Glomerular visceral epithelial cell (primary cell): ENCODE measurements around the gene PLEKHA6.

Source experiments
- DNase-seq: peaks from one replicate; pipeline ENCODE4 v3.0.0-alpha.2; 2016; ENCODE audit errors: extremely low spot score

Gene PLEKHA6

GRCh38 chr1:204357551-204358490 is 1.9 kb downstream of the PLEKHA6 start:
- DNase-seq, result no peak

- no peak for DNase-seq
Observed at GRCh38 chr1:204356997-204357396, 2.7 kb downstream of the PLEKHA6 start.

- no peak for DNase-seq
Observed at GRCh38 chr1:204355913-204356312, 3.8 kb downstream of the PLEKHA6 start.

DNA sequence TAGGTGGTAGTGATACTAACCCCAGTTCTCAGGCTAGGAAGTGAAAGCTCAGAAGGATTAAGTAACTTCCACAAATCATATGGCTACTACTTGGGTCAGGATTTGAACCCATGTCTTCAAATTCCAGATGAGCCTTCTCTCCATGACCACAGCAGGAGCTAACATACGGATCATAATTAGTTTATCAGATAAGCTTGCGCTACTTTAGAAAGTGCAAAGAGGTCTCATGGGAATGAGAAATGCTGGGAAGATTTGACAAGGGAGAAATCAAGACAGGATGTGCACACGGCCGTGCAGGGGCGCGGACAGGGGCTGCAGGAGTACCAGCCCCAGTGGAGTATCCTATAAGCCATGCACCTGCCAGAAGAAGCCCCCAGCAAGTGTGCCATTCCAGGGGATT is 5.2 kb downstream of the PLEKHA6 start:
- DNase-seq, result no peak

DNA sequence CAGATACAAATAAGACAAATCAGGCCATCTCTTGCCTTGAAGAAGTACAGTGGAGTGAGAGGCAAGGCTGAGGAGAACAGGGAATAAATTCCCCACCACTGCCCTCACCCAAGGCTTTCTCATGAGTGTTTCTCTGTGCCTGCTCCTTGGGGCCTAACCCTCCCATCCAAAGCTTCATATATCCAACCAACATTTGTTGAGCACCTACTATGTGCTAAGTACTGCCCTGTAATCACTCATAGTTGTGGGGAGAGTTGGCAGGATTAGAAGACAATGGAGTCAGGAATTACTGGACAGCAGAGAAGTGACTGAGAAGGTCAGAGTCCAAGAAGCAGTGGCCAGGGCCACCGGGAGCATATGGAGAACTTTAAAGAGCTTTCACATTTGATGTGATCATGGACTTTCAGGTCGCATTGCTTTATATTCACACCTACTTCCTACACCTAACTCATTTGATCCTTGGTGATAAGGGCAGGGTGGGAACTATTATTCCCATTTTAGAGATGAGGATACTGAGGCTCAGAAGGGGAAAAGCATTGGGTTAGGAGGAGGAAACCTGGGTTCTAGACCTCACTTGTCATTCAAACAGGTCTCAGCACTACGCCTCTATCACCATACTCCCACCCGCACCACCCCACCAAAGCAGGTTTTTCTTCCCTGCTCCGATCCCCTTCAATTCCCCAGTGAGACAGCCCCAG is 6.4 kb downstream of the PLEKHA6 start:
- DNase-seq, result no peak

DNA sequence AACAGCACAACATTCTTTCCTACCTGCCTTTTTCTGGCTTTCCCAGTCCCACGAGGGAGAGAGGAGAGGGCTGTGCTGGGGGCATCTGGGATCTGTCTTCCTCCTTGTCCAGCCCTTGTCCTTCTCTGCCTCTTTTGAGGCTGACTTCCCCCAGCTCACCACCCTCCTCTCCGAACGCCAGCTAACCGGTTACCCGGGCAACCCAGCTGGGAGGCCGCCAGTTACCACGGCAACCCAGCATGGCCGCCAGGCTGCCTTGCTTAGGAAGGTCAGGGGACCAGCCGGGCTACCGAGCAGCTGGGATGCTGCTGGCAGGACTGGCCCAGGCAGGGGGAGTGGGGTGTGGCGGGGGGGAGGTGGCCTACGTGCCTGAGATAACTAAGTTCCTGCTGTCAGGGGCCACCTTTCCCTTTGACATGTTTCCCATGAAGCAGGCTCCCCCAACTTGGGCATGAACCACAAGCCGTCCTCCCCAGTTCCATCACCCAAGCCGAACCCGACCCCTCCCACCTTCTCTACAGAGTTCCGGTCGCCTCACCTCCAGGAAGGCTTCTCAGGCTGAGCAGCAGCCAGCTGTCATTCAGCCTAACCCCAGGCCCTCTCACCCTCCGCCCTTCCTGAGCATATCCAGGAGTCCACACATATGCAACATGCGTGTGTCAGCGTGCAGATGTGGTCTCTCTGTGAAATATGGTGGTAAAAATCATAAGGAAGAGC is 8.7 kb downstream of the PLEKHA6 start:
- no peak for DNase-seq

DNA sequence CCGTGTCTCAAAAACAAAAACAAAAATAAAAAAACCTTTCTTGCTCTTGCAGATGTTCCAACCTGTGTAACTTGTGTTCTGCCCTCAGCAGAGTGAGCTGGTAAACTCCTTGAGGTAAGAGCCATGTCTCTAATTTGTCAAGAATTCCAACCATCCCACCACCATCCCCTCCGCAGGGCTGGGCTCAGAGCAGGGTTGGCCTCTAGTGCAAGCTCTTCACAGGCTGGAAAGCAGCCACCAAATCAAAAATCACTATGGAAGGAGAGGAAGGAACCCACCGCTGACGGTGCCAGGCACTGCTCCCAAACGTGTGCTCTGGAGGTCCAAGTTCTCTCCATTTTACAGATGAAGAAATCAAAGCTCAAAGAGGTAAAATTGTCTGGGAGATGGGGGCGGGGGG is 9.4 kb downstream of the PLEKHA6 start:
- no peak for DNase-seq

DNA sequence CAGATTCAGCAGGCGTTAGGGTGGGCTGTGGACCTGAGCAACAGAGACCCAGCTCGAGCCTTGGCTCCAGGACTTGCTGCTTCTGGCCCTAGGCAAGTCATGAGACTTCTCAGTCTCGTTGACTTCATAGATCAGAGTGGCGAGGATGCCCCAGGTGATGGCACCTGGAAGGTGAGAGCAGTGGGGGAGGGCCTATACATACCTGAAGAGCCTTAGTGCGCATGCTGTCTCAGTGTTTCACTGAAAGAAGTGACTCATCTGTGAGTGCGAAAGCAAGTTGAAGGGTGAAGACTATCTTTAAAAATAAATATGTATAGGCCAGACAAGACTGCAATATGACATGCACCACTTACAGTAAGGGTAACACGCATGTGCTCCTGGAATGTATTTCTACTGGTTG is 10.1 kb downstream of the PLEKHA6 start:
- DNase-seq, result no peak

GRCh38 chr1:204348722-204349121 is 11.0 kb downstream of the PLEKHA6 start:
- no peak for DNase-seq

GRCh38 chr1:204348242-204348641 is 11.5 kb downstream of the PLEKHA6 start:
- no peak for DNase-seq

GRCh38 chr1:204345941-204346645 is 13.6 kb downstream of the PLEKHA6 start:
- no peak for DNase-seq

GRCh38 chr1:204345438-204345841 is 14.3 kb downstream of the PLEKHA6 start:
- peak; percentile 61 for DNase-seq

GRCh38 chr1:204344665-204345355 is 14.9 kb downstream of the PLEKHA6 start:
- DNase-seq, result no peak

DNA sequence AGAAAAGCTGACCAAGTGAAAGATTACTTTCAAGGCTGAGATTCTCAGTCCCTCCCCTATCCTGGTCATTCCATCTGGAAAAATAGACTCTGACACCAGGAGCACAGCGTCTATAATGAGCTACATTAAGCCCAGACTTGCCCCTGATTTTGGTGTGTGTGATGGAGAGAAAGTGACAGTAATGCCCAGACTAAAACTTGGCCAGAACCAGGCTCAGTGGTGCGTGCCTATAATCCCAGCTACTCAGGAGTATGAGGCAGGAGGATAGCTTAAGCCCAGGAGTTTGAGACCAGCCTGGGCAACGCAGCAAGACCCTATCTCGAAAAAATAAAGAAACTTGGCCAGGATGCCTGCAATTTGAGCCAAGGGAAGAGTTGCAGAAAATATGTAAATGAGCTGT is 15.9 kb downstream of the PLEKHA6 start:
- DNase-seq, result no peak

- no peak for DNase-seq
Observed at GRCh38 chr1:204343247-204343646, 16.5 kb downstream of the PLEKHA6 start.

- no peak for DNase-seq
Observed at GRCh38 chr1:204342310-204342709, 17.4 kb downstream of the PLEKHA6 start.

- no peak for DNase-seq
Observed at GRCh38 chr1:204341380-204341779, 18.3 kb downstream of the PLEKHA6 start.

DNA sequence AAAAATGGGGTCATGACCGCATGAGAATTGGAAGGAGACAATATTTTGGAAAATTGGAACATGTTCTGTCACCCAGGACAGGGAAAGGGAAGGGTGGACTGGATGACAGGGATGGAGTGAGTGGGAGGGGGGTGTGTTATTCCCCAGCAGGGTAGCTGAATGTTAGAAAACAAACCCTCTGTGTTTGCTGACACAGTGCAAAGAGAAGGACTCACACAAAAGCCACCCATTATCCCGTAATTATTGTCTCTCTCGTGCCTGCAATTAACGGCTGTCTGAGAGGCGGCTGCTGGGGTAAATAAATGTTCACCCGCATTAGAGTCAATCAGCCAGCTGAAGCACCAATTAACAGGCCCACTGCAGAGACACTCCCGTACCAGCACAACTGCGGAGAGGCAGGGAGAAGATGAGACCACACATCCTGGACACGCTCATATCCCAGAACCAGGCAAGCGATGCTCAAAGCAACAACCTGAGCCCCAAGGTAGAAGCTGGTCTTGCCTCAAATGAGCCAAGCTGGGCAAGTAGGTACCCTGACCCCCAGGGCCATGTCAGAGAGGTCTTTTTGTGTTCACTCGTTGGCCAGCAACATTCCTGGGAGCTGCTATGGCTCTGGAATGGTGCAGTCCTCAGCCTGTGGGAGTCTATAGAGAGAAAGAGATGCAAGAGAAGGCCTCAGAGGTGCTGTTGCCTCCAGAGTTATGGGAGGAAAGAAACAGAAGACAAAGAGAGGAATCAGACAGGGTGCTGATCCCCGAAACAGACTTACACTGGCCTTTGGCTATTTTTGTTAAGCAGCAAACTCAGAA is 19.4 kb downstream of the PLEKHA6 start:
- no peak for DNase-seq

- no peak for DNase-seq
Observed at GRCh38 chr1:204339541-204339940, 20.2 kb downstream of the PLEKHA6 start.

DNA sequence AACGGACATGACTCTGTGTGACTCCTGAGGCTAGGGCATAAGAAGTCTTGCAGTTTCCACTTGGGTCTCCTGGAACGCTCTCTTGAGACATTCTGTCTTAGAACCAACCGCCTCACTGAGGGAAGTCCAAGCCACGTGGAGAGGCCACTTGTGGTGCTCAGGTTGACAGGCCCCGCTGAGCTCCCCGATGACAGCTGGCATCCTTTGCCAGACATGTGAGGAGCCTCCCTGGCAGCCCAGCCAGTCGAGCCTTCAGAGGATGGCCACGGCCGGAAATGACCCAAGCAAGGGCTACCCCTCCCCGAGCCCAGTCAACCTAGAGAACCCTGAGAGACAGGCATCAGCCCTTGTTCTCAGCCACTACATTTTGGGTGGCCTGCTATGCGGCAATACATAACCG is 20.7 kb downstream of the PLEKHA6 start:
- no peak for DNase-seq
